Esophagus muscularis mucosa (tissue), 4 donors: ENCODE results near the gene NBPF12. TPM values are rescaled to one million over a fixed set of nuclear protein-coding genes. Genes with fewer than 3 reads are reported as not detected.
"Not testable (repeated sequence)": the region's sequence is repeated elsewhere in the genome, so short reads cannot be mapped to it uniquely, and the experiment has no call there.

ENCODE experiments used
- DNase-seq: peaks from one replicate; pipeline ENCODE4 v3.0.0-alpha.2; 2017; ENCODE audit errors: extremely low spot score
- H3K27ac ChIP-seq, 4 donors: fragments of 200-600 bp; sonication (generic); replicated peaks in 1 of 4; 1 replicate in 3 of 4; 2 replicates in 1 of 4; pipeline ENCODE4 v1.5.1; 2016 to 2019; ENCODE audit warnings: mild to moderate bottlenecking in 1 of 4
- H3K27me3 ChIP-seq, 4 donors: fragments of 200-600 bp; sonication (generic); one replicate each; pipeline versions ENCODE4 v1.5.1 to v1.6.0; 2016 to 2019
- H3K36me3 ChIP-seq, 4 donors: fragments of 200-600 bp; sonication (generic); one replicate each; pipeline ENCODE4 v1.5.1; 2016 to 2019
- H3K4me1 ChIP-seq, 4 donors: fragments of 200-600 bp; sonication (generic); one replicate each; pipeline ENCODE4 v1.5.1; 2016 to 2019
- H3K4me3 ChIP-seq, 4 donors: fragments of 200-600 bp; sonication (generic); 1 replicate in 2 of 4; 2 replicates in 2 of 4; pipeline ENCODE4 v1.5.1; 2016 to 2019; ENCODE audit warnings: mild to moderate bottlenecking in 4 of 4, moderate library complexity in 1 of 4
- H3K9me3 ChIP-seq, 4 donors: fragments of 200-600 bp; sonication (generic); 1 replicate in 3 of 4; 2 replicates in 1 of 4; pipeline ENCODE4 v1.5.1; 2016 to 2019
- CTCF ChIP-seq, 3 experiments: fragments of 200-600 bp in 2 of 3; fragments of 450-650 bp in 1 of 3; sonication (generic) in 2 of 3; IDR thresholded peaks; one replicate each; pipeline ENCODE4 v1.5.1; 2017 to 2019; ENCODE audit warnings: antibody characterized with exemption in 3 of 3, mild to moderate bottlenecking in 2 of 3, moderate library complexity in 1 of 3
- EP300 ChIP-seq: sonication (generic); formaldehyde crosslinking; IDR thresholded peaks from one replicate; pipeline ENCODE4 v1.6.1; 2017; ENCODE audit warnings: antibody characterized with exemption
- POLR2A ChIP-seq: fragments of 450-650 bp; IDR thresholded peaks from one replicate; pipeline ENCODE4 v1.6.1; 2017; ENCODE audit warnings: antibody characterized with exemption, moderate library complexity, mild to moderate bottlenecking, low read depth
- POLR2AphosphoS5 ChIP-seq, 2 donors: sonication (generic); formaldehyde crosslinking; IDR thresholded peaks; one replicate each; pipeline ENCODE4 v1.6.1; 2017; ENCODE audit warnings: antibody characterized with exemption in 2 of 2
- WGBS: methylation state at CpG from one replicate; pipeline ENCODE4 v1.1.5; 2018; 5-methylcytosine and 5-hydroxymethylcytosine counted together
- intact Hi-C: fragments of 100-400 bp; cut with DNase I; formaldehyde crosslinking; loops from one replicate; pipeline ENCODE4 v1.15.1; 2023
- total RNA-seq, 4 donors: library from RNA; depleted of rRNA; stranded (reverse); fragments of >200 nt; gene quantifications; one replicate each; pipeline versions ENCODE4 v1.1.0 to v1.2.1, GENCODE V29; 2016

NBPF12 gene
- total RNA-seq, 4 donors from 2014 or later = 8.6 to 23.1 (median 12.6) TPM

GRCh38 chr1:146987502-146987901 lies 49.4 kb downstream of the NBPF12 start:
- DNase-seq, H3K27me3 ChIP-seq, H3K4me3 ChIP-seq, H3K27ac ChIP-seq, intact Hi-C loops, H3K9me3 ChIP-seq, H3K4me1 ChIP-seq: not testable (repeated sequence)
- peaks cover 0 to 37% (median 14%) of the 10 kb centered on the region in 4 donors for H3K36me3 ChIP-seq
- 82% methylated on average over 2 of the region's 2 CpGs for WGBS

- WGBS = 90% methylated on average over 3 of the region's 3 CpGs
- H3K4me1 ChIP-seq, intact Hi-C loops, H3K4me3 ChIP-seq, H3K27me3 ChIP-seq, H3K9me3 ChIP-seq, DNase-seq, H3K27ac ChIP-seq: not testable (repeated sequence)
- peaks cover 0 to 40% (median 13%) of the 10 kb centered on the region in 4 donors for H3K36me3 ChIP-seq
Observed at GRCh38 chr1:146989455-146989854, 51.3 kb downstream of the NBPF12 start.

GRCh38 chr1:147008495-147008894 lies 70.4 kb downstream of the NBPF12 start:
- H3K27me3 ChIP-seq, H3K4me1 ChIP-seq, H3K27ac ChIP-seq, H3K9me3 ChIP-seq, DNase-seq, H3K4me3 ChIP-seq, intact Hi-C loops, H3K36me3 ChIP-seq: not testable (repeated sequence)
- 100% methylated on average over 1 of the region's 1 CpG for WGBS

- WGBS = 56% methylated on average over 2 of the region's 4 CpGs
- H3K36me3 ChIP-seq, H3K9me3 ChIP-seq, H3K27ac ChIP-seq, DNase-seq, intact Hi-C loops, H3K4me1 ChIP-seq, H3K4me3 ChIP-seq: not testable (repeated sequence)
- H3K27me3 ChIP-seq = peaks cover 0 to 16% (median 0%) of the 10 kb centered on the region in 4 donors
Observed at GRCh38 chr1:147026975-147027374, 88.9 kb downstream of the NBPF12 start.

GRCh38 chr1:147030066-147030653 lies 92.0 kb downstream of the NBPF12 start:
- H3K36me3 ChIP-seq, H3K4me3 ChIP-seq, H3K27ac ChIP-seq, H3K9me3 ChIP-seq, H3K4me1 ChIP-seq, DNase-seq, intact Hi-C loops, H3K27me3 ChIP-seq: not testable (repeated sequence)
- WGBS = 83% methylated on average over 3 of the region's 4 CpGs

- intact Hi-C loops = no loop called here
- H3K36me3 ChIP-seq = no peaks in the 10 kb centered on the region
- 77% methylated on average over 3 of the region's 3 CpGs for WGBS
Observed at GRCh38 chr1:147039916-147040315, 101.8 kb downstream of the NBPF12 start.

GRCh38 chr1:147042891-147043290 lies 104.8 kb downstream of the NBPF12 start:
- H3K36me3 ChIP-seq, H3K27ac ChIP-seq, H3K4me1 ChIP-seq, H3K4me3 ChIP-seq, DNase-seq, intact Hi-C loops, H3K9me3 ChIP-seq: not testable (repeated sequence)
- H3K27me3 ChIP-seq = peaks cover 0 to 13% (median 0%) of the 10 kb centered on the region in 4 donors
- WGBS = 81% methylated on average over 3 of the region's 3 CpGs

More at GRCh38 chr1:147039916-147040315, 101.8 kb downstream of the NBPF12 start:
- peaks cover 0 to 10% (median 0%) of the 10 kb centered on the region in 4 donors for H3K27me3 ChIP-seq
- no peak for TF ChIP-seq CTCF (IDR thresholded peaks at IDR 0.05)
- TF ChIP-seq EP300 = no peak
- TF ChIP-seq POLR2AphosphoS5 (IDR thresholded peaks at IDR 0.05) = no peak
- no peak for TF ChIP-seq POLR2A
- H3K4me3 ChIP-seq = no peak overlapping the region
- no peak overlapping the region for H3K27ac ChIP-seq
- no peak for DNase-seq
- no peaks in the 10 kb centered on the region for H3K9me3 ChIP-seq
- H3K4me1 ChIP-seq = no peaks in the 10 kb centered on the region

- H3K27ac ChIP-seq, DNase-seq, H3K36me3 ChIP-seq, H3K4me3 ChIP-seq, H3K4me1 ChIP-seq, H3K9me3 ChIP-seq, intact Hi-C loops: not testable (repeated sequence)
- H3K27me3 ChIP-seq = peaks cover 0 to 13% (median 0%) of the 10 kb centered on the region in 4 donors
Observed at GRCh38 chr1:147044511-147044910, 106.4 kb downstream of the NBPF12 start.

Other genes with a start within 250 kb of the NBPF12 start
- 10 to 100 TPM; 21.5 to 45.4 (median 30.3) TPM for gene PRKAB2, start 234.1 kb downstream of the NBPF12 start, total RNA-seq